ENCODE results near the gene MOB3A.
"Not testable (repeated sequence)": the region's sequence is repeated elsewhere in the genome, so short reads cannot be mapped to it uniquely, and the experiment has no call there.

MOB3A gene

DNA sequence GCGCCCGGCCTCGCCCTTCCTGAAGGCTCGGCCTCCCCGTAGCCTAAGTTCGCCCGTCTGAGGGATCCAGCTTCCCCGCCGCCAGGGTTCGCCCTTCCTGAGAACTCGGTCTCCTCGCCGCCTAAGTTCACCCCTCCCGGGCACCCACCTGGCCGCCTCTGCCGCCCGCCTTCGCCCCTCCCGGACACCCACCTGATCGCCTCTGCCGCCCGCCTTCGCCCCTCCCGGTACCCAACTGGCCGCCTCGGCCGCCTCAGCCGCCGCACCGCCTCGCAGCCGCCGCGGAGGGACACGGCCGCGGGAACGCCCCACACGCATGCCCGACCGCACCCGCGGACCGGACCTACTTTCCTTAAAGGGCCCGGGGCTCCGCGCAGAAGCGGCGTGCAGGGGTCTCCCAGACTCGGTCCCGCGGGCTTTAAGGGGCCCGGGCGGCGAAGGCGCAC is at the start of gene MOB3A:
TSS of gene MOB3A (minus strand) at position 293 of the 446 bp plus-strand sequence. CDS start 17,766 bp downstream, outside the sequence.
- peak; percentile 87 for DNase-seq

DNA sequence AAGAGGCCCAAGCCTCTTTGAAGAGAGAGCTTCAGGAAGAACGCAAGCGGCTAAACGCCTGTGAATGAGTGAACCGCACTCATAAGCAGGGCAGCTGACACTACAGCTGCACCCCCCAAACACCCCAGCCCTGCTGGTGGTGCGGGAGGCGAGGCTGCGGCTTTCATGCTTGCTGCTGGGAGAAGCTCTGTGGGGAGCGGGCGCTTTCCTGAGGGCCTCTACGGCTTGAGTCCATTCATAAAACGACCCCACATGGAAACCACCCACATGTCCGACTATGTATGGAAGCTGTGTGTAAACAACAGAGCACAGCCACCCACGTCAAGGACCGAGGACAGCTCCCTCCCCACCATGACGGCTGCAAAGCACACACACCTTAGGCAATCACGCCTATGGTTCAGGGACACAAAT is 49.7 kb upstream of the MOB3A start:
- no peak for DNase-seq

DNA sequence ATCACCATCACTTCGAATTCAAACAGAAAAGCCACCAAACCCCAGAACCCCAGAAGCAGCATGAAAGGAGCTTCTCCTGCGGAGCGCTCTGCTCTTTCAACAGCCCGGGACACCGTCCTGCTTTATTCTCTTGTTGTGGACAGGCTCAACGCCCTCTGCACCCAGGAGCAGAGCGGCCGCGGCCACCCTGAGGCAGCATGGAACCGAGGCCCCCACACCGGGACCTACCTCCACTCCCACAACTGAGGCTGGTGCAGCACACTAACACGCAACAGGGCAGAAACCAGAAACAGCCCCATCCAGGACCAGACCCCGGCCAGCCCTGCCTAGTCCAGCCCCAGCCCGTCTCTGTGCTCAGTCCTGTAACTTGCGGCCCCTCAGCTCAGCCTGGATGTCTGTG is 48.1 kb upstream of the MOB3A start:
- no peak for DNase-seq

DNA sequence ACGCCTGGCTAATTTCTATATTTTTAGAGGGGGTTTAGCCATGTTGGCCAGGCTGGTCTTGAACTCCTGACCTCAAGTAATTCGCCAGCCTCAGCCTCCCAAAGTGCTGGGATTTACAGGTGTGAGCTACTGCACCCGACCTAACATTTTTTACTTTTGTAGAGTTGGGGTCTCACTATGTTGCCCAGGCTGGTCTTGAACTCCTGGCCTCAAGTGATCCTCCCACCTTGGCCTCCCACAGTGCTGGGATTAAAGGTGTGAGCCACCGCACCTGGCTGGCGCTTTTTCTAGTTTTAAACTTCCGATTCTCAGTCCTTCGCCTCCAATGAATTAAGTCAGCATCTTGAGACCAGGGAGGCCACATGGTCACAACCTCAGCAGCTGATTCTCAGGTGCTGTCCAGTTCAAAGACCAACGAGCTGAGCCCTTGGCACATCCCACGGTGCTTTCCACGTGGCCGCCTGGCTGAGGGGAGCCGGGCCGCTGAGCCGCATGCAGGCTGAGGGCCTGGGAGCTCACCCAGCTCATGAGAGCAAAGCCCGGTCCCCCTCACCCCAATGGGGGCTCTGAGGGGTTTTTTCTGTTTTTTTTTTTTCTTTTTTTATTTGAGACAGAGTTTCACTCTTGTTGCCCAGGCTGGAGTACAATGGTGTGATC is 46.2 kb upstream of the MOB3A start:
- no peak for DNase-seq

DNA sequence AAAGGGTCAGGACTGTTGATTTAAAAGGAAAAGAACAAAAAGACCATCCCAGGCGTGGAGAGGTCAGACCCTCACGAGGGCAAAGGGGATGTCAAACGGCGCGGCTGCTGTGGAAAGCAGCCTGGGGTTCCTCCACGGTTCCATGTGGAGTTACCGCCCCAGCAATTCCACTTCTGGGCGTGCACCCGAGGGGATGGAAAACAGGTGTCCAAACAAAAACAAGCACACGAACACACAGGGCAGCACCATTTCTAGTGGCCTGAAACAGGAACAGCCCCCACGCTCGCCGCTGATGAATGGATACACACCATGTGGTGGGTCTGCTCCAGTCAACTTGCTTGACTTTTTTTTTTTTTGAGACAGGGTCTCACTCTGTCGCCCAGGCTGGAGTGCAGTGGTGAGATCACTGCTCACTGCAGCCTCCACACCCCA is 44.0 kb upstream of the MOB3A start:
- DNase-seq: no peak

DNA sequence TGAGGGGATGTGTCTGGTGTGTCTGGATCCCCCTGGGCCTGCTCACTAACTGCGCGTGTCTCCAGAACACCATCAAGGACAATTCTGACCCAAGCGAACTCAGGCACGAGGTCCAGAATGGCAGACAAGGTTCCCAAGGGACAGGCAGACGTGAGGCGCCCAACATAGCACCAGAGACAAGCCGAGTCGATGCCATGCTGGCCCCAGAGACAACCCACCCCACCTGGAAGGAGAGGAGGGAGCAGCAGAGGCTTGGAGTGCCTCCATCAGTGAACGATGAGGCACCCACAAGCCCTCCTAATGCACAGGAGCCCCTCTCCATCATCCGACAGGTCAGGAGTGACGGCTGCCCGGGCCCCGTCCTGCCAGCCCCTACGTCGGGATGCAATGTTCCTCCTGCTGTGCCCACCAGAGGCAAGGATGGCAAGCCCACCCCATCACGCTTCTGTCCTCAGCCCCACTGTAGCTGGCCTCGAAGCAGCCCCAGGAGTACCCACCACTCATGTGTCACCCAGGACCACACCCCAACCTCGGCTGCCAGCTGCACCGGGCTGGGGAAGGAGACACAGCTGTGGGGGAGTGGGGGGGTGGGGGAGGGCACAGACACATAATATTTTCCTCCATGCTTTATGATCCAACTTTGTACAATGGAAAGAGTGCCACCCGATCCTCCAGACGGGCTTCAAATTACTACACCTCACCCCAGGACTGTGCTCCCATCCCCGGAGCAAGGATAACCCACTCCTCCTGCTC is 43.4 kb upstream of the MOB3A start:
- no peak for DNase-seq

DNA sequence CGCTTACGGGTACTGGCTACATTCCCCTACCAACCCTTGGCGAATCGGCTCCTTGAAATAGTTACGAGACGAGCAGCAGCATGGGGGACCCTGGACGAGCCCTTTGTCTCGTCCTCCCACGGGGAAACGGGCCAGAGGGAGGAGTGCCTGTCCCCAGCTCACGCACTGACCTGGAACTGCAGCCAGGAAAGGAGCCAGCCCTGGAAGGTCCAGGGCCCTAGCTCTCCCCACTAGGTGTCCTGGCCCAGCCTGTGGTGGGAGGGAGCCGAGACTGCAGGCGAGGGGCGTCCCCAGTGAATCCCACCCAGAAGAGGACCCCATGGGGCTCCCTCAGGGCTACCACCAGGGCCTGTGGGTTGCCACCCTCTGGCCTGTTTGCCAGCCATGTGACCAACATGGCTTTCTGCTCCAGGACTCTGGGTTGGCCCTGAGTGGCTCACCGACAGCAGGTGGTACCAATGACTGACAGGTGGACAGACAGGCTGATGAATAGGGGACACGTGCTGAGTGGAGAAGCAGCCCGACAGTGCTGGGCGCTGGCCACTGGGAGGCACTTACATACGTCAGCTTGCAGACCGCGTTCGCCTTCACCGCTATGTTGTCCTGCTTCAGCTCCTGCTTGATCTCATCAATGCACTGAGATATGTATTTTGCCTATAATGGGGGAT is 42.1 kb upstream of the MOB3A start:
- DNase-seq: no peak

DNA sequence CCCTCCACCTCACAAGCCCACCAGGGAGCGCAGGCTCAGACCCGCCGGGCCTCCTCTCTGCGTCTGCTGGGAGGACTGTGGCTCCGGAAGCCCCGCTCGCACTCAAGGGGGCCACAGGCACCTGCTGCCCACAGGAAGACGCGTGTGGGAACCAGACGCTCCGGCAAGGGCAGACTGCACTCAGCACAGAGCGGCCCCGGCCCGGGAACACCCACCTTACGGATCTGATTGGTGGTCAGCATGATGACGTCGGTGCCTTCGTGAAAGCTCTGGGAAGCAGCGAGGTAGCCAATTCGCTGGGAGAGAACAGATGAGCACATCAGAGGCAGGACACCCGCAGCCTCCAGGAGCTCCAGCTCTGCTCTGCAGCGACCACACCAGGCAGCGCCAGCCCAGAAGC is 40.7 kb upstream of the MOB3A start:
- DNase-seq: no peak

DNA sequence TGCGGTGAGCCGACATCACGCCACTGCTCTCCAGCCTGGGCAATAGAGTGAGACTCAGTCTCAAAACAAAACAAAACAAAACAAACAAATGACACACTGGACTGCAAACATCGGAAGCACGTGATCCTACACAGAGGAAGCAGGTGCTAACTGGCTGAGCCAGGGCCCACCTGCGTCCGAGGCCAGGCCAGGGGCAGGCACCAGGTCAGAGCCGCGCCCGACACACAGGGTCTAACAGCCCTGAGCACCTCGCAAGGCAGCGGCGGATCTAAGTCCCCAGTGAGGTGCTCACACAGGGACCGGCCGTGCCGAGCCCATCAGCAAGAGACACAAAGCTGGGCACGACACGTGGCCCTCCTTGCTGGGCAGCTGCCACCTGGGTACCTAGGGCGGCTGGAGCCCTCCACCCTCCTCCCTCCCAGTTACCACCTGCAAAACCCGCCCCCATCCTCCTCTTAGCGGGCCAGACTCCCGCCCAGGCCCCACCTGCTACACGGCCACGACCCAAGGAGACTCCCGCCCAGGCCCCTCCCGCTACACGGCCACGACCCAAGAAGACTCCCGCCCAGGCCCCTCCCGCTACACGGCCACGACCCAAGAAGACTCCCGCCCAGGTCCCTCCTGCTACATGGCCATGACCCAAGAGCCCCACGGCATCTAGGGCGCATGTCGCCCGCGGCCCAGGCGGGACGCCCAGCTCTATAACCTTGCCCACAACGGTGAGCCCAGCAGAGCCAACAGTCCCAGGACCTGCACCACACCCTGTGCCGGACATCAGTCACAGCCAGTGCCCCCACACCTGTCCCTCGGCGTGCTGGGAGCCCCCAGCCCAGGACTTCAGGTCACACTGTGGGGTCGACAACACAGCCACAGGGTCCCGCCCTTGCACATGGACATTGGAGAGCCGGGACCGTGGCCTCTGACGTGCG is 39.6 kb upstream of the MOB3A start:
- DNase-seq: no peak

DNA sequence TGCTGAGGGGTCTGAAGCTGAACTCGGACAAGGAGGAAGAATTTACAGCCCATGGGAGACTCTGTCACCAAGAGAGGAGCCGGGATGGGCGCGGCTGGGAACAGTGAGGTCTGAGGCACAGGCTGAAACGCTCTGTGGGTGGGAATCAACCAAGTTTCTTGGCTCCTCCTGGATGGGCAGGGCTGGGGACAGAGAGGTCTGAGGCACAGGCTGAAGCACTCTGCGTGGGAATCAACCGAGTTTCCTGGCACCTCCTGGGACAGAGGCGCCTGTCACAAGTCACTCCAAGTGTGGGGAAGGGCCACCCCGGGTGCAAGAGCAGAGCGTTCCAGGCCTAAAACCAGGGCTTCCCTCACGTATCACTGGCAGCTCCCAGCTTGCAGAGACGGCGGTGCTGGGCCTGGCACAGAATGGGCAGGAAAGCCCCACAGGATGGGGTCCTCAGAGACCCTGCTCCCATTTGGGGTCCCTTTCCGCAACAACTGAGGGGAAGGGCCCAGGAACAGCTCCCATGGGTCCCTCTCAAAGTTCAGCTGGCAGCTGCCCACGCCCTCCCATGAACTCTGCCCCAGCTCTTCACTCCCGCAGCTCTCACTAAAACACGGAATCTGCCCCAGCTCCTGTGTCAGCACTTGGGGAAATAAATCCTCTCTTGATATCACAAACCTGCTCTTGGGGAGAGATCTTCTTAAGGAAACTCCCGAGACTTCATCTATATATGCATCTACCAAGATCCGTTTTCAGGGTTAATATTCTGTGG is 36.8 kb upstream of the MOB3A start:
- DNase-seq: no peak

DNA sequence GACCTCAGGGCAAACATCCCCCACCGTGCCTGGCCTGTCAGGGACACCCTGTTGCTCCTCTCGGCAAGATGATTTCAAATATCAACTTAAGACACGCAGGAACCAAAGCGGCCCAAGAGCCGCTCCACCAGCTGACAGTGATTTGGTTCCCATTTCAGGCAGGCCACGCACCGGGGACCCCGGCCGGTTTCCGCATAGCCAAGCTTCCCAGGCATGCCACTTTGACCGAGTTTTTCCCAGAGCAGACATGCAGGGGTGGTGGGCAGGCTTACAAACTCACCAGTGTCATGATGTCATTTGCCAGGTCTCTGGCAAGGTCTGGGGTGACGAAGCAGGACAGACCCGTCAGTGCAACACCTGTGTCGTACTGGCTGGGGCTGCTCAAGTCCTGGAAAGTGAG is 36.1 kb upstream of the MOB3A start:
- no peak for DNase-seq

DNA sequence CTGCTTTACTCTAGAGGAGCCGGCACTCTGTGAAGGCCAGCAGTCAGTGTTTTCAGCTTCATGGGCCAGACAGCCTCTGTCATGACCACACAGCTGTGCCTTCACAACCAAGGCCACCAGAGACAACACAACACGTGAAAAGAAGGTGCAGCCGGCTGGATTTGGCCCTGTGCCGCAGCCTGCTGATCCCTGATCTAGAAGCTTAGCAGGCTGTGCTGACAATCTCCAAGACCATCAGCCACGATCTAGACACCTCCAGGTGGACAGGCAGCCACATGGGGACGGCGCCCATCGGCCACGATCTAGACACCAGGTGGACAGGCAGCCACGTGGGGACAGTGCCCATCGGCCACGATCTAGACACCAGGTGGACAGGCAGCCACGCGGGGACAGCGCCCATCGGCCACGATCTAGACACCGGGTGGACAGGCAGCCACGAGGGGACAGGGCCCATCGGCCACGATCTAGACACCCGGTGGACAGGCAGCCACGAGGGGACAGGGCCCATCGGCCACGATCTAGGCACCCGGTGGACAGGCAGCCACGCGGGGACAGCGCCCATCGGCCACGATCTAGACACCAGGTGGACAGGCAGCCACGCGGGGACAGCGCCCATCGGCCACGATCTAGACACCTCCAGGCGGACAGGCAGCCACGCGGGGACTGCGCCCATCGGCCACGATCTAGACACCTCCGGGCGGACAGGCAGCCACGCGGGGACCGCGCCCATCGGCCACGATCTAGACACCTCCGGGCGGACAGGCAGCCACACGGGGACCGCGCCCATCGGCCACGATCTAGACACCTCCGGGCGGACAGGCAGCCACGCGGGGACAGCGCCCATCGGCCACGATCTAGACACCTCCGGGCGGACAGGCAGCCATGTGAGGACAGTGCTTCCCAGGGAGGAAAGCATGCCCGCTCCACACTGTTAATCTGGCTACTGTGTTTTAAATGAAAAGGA is 35.2 kb upstream of the MOB3A start:
- not testable (repeated sequence) for DNase-seq

DNA sequence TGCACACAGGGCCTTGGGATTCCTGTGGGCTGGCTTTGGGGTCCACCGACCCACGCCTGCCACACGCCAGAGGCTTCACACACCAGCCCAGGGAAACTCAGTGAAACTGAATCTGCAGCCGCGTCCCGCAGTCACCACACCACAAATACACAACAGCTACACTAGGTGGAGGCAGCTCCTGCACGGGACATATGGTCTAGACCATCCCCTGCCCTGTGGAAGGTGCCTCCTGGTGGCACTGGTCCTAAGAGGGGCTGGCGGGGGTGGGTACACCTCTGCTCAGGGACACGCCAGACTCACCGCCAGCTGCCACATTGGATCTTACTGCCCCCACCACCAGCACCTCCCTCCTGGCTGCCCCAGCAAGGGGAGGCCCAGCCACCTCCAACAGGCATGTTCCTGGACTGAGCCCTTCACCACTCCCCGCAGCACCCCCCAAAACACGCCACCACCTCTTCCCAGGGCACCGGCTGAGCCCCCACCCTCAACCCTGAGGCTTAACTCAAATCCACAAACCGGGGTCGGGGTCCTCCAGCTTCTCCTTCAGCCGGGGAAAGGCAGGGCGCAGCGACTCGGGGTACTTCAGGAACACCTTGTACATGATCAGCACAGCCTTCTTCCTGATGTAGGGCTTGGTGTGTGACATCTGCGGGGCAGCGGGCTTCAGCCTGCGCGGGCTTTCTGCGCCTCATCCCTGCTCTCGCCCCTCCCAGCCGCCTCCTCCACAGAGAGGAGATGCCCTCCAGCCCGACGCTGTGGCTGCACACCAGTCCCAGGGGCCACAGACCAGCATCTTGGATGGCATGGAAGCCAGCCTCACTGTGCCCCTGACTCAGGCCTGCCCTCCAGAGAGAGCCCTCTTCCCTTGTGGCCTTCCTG is 34.0 kb upstream of the MOB3A start:
- DNase-seq: no peak

DNA sequence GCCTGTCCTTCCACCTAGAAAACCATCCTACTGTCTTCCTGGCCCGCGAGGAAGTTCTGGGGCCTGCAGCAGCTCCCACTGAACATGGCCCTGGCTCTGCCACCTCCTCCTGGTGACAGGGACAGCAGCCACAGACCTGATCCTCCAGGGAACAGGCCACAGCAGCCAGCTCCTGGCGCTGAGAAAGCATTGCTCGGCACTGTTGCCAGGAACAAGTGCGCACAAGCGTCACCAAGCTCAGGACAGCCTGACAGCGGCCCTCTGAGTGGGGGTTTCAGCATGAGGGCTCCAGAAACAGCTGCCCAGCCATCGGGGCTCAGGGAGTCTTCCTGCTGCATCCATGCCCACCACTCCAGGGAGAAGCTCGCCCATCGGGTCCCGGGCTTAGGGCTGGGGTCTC is 33.4 kb upstream of the MOB3A start:
- no peak for DNase-seq

DNA sequence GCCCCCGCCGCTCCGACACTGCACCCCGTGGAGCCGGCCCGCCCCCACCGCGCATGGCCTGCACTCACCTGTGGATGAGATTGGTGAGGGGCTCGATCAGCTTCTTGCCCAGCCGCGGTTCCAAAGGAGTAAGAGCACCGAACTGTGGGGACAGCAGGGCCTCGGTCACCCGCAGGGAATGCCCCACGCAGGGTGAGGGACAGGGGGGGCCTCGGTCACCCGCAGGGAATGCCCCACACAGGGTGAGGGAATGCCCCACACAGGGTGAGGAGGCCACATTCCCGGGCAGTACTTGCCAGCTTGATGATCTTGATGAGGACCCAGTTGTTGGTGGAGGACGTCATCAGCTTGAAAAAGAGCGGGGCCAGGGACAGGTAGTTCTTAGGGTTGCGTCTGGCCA is 32.9 kb upstream of the MOB3A start:
- no peak for DNase-seq

DNA sequence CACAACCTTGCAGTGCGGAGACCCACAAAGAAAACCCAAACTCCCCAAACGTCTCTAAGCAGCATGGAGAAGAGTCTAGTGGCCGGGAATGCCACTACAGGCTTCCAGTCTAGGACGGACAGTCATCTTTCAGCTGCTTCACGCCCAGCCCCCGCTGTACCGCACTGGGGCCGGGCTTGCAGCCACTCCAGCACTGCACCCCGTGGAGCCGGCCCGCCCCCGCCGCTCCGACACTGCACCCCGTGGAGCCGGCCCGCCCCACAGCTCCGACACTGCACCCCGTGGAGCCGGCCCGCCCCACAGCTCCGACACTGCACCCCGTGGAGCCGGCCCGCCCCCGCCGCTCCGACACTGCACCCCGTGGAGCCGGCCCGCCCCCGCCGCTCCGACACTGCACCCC is 32.1 kb upstream of the MOB3A start:
- DNase-seq: not testable (repeated sequence)

DNA sequence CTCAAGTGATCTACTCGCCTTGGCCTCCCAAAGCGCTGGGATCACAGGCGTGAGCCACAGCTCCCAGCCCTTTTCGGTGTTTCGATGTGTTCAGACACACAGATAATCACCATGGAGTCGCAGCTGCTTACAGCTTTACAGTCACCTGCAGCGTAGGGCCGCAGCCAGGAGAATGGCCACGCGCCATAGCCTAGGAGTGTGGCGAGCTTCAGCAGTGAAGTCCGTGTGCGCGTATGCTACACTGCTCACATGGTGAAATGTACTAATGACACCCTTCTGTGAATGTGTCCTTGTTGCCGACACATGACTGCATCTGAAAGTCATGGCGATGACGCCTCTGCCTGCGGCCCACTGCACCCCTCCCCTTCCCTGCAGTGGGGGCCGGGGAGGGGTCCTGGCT is 31.6 kb upstream of the MOB3A start:
- DNase-seq: no peak

DNA sequence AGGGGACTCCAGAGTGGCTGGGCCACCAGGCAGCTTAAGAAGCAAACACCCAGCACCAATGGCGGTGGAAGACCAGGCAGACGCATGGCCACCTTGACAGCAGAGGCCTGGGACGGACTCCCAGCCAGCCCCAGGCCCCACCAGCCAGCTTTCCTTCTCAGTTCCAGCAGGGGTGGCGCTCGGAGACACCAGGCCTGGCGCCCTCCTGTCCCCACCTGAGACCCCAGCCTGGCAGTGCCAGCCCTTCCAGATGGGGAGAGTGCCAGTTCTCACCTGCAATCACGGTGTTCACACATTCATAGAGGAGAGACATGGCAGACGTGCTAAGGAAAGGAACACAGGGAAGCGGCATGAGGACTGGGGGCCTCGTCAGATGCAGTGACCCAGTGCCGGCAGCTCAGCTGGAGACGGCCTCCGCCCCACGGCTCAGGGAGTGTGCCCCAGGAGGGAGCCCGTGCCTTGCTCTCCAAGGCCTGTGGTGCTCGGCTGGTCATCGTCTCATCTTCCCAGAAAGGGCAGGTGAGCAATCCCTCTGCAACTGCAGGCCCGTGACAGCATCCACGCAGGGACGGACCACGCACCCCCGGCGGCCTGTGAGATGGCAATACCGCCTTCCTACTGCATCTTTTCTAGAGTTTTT is 30.9 kb upstream of the MOB3A start:
- no peak for DNase-seq

DNA sequence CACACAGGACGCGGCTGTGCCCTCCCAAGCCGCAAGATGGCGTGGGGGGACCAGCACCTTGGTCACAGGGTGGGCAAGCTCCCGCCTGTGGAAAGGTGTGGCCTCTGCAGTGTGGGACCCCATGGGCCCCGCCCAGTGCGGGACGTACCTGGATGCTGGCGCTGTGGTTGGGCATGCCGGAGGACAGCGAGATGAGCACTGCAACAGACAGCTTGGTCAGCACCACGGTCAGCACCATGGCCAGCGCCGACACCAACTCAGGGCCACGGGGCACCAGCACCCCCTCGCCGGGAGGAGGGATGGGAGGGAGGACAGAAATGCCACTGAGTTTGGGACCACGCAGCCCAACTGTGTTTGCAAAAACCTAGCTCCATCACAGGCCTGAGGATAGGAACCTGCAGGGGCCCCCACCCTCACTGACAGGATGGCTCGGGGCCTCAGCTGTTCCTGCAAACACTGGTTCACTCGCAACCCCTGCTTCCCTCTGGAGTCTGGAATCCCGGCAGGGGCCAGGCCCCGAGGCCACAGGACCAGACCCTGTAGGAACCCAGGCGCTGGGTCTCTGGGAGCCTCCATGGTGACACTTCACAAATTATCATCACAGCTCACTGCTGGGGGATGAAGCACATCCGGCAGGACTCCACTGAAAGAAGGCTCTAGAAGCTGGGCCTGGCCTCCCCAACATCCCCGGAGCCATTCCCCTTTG is 27.7 kb upstream of the MOB3A start:
- no peak for DNase-seq

Measured in activated naive CD4-positive, alpha-beta T cell treated with Interleukin-2 at 50 U/mL for 16 hours (primary cell).